Cerebellar nuclear complex (tissue), 1 donor: ENCODE measurements around the gene CPHXL2.

Experiments used
- DNase-seq, 2 experiments: peaks; one replicate each; lab custom pipeline; 2025; lab: John Stamatoyannopoulos, UW

The CPHXL2 gene

GRCh38 chr16:75640598-75640997 is 36.2 kb downstream of the CPHXL2 start:
- DNase-seq, result no peak

GRCh38 chr16:75635036-75635435 is 41.8 kb downstream of the CPHXL2 start:
- no peak for DNase-seq

- DNase-seq, result no peak
These were observed 44.0 kb downstream of the CPHXL2 start for GRCh38 chr16:75632857-75633256.

GRCh38 chr16:75630052-75630451 is 46.8 kb downstream of the CPHXL2 start:
- DNase-seq, result no peak

GRCh38 chr16:75629132-75629531 is 47.7 kb downstream of the CPHXL2 start:
- no peak for DNase-seq

GRCh38 chr16:75628351-75628750 is 48.5 kb downstream of the CPHXL2 start:
- no peak for DNase-seq

GRCh38 chr16:75627851-75628250 is 49.0 kb downstream of the CPHXL2 start:
- no peak for DNase-seq

GRCh38 chr16:75626806-75627205 is 50.0 kb downstream of the CPHXL2 start:
- DNase-seq, result no peak

GRCh38 chr16:75624921-75625334 is 51.9 kb downstream of the CPHXL2 start:
- no peak for DNase-seq

- DNase-seq, result peak; percentile 59 to 82
These were observed 53.8 kb downstream of the CPHXL2 start, which contains the start of gene ADAT1 for GRCh38 chr16:75622761-75623605. Gene ADAT1 (minus strand): TSS chr16:75623281. CDS start chr16:75620799, 2,482 bp downstream.

GRCh38 chr16:75621170-75621477 is 55.7 kb downstream of the CPHXL2 start:
- no peak for DNase-seq

- DNase-seq, result no peak
These were observed 56.3 kb downstream of the CPHXL2 start for GRCh38 chr16:75620326-75621169.

- DNase-seq, result no peak
These were observed 58.0 kb downstream of the CPHXL2 start for GRCh38 chr16:75618780-75619179.

GRCh38 chr16:75617121-75617520 is 59.7 kb downstream of the CPHXL2 start:
- DNase-seq, result no peak

GRCh38 chr16:75616521-75617010 is 60.2 kb downstream of the CPHXL2 start:
- no peak for DNase-seq

GRCh38 chr16:75615619-75616018 is 61.2 kb downstream of the CPHXL2 start:
- DNase-seq, result no peak

- DNase-seq, result no peak
These were observed 62.5 kb downstream of the CPHXL2 start for GRCh38 chr16:75614066-75614897.
